ENCODE data around the gene PXMP2. TPM values are rescaled to one million over a fixed set of nuclear protein-coding genes. Genes with fewer than 3 reads are reported as not detected.

Gene PXMP2
- total RNA-seq, 4 donors from 2014 or later, result 25.7 to 57.6 (median 38.4) TPM

DNA sequence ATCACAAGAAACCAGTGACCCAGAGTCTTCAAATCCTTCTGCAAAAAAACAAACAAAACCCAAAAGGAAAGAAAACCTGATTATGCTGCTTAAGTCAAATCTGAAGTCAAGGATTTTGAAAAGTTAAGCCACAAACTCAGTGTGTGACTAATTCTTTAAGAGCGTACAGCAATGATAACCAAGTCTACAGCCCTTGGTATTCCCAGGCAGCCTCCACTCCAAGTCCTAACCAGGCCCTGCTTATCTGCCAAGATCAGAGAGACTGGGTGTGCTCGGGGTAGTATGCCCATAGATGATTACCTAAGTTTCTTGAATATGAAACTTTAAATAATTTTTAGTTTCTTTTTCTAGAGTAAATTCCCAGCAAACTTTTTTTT is 36.4 kb downstream of the PXMP2 start:
- H3K4me1 ChIP-seq, result no peaks in the 10 kb centered on the region
- intact Hi-C loops (cut with DNase I), result no loop called here
- H3K27me3 ChIP-seq, result no peaks in the 10 kb centered on the region
- no peak overlapping the region for H3K4me3 ChIP-seq (replicated peaks in 1 of 3)
- WGBS, 2 donors, result 94 to 98% methylated on average over 2 of the region's 2 CpGs
- H3K27ac ChIP-seq, result no peak overlapping the region
- no peak for DNase-seq
- H3K9me3 ChIP-seq, result no peaks in the 10 kb centered on the region
- peaks cover 69 to 70% of the 10 kb centered on the region in 2 donors for H3K36me3 ChIP-seq
- TF ChIP-seq POLR2A (IDR thresholded peaks at IDR 0.05), result no peak
- TF ChIP-seq, protein P1, sequence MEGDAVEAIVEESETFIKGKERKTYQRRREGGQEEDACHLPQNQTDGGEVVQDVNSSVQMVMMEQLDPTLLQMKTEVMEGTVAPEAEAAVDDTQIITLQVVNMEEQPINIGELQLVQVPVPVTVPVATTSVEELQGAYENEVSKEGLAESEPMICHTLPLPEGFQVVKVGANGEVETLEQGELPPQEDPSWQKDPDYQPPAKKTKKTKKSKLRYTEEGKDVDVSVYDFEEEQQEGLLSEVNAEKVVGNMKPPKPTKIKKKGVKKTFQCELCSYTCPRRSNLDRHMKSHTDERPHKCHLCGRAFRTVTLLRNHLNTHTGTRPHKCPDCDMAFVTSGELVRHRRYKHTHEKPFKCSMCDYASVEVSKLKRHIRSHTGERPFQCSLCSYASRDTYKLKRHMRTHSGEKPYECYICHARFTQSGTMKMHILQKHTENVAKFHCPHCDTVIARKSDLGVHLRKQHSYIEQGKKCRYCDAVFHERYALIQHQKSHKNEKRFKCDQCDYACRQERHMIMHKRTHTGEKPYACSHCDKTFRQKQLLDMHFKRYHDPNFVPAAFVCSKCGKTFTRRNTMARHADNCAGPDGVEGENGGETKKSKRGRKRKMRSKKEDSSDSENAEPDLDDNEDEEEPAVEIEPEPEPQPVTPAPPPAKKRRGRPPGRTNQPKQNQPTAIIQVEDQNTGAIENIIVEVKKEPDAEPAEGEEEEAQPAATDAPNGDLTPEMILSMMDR (IDR thresholded peaks at IDR 0.05), result no peak

DNA sequence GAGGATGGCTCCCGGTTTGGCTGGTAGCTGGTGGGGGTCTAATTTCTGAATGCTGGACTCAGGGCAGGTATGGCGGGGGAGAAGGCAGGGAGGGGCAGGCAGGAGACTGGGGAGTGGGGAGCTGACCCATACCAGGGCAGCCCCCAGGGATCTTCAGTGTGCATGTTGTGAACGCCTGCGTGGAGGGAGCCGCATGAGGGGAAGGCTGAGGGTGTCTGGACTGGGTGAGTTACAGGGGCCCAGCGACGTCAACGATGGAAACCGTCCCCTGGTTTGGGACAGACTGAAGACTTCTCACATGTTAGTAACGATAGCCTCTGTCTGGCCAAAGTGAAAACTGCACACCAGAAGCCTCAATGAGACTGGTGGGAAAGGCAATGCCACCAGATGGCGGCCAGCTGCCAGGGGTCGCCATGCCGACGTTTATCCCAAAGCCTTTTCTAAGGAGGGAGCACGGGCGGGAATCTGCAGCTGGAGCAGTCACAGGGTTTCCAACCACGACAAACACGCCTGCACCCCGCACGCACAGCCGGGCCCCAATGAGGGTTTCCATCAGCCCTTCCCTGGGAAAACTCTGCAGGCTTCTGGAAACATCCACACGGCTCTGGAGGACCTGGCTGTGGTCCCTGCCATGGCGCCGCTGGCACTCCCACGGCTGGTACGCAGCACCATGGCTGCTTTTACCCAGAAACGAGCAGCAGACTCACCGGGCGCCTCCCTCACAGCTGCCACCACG is 37.3 kb downstream of the PXMP2 start:
- Histone ChIP-seq H3K9me3 (no peaks in the 10 kb centered on the region), H3K4me3 (replicated peaks in 1 of 3) (no peak overlapping the region), H3K27ac (no peak overlapping the region), H3K4me1 (no peaks in the 10 kb centered on the region), H3K27me3 (no peaks in the 10 kb centered on the region), H3K36me3 (peaks cover 60% of the 10 kb centered on the region in 2 donors)
- WGBS, 2 donors, result 92 to 96% methylated on average over 25 to 29 of the region's 30 CpGs
- no peak for DNase-seq
- TF ChIP-seq, protein P1 (IDR thresholded peaks at IDR 0.05), result no peak
- no peak for TF ChIP-seq POLR2A (IDR thresholded peaks at IDR 0.05)
- intact Hi-C loops (cut with DNase I), result no loop called here

DNA sequence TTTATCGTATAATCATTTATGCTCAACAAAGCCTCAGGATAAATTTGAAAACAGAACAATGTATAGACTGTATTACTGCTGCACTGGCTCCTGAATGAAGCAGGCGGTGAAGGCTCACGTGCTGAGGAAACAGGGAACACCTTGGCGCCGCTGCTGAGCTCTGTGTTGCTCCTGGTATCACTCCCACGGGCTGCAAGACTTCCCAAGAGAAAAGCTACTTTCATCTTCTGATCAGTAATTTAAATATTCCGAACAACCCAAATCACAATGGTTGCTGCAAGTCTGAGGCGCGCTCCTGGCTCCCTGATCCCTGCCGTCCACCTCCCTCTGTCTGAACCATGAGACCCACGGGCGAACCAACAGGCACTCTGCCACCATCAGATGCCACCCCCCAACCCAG is 39.0 kb downstream of the PXMP2 start:
- intact Hi-C loops (cut with DNase I), result no loop called here
- H3K4me1 ChIP-seq, result no peaks in the 10 kb centered on the region
- 94% methylated on average over 12 of the region's 12 CpGs for WGBS, 2 donors
- H3K27ac ChIP-seq, result no peak overlapping the region
- H3K27me3 ChIP-seq, result no peaks in the 10 kb centered on the region
- DNase-seq, result no peak
- no peaks in the 10 kb centered on the region for H3K9me3 ChIP-seq
- H3K36me3 ChIP-seq, result peaks cover 62 to 63% of the 10 kb centered on the region in 2 donors
- H3K4me3 ChIP-seq (replicated peaks in 1 of 3), result no peak overlapping the region
- TF ChIP-seq, protein P1 (IDR thresholded peaks at IDR 0.05), result no peak
- no peak for TF ChIP-seq POLR2A (IDR thresholded peaks at IDR 0.05)

DNA sequence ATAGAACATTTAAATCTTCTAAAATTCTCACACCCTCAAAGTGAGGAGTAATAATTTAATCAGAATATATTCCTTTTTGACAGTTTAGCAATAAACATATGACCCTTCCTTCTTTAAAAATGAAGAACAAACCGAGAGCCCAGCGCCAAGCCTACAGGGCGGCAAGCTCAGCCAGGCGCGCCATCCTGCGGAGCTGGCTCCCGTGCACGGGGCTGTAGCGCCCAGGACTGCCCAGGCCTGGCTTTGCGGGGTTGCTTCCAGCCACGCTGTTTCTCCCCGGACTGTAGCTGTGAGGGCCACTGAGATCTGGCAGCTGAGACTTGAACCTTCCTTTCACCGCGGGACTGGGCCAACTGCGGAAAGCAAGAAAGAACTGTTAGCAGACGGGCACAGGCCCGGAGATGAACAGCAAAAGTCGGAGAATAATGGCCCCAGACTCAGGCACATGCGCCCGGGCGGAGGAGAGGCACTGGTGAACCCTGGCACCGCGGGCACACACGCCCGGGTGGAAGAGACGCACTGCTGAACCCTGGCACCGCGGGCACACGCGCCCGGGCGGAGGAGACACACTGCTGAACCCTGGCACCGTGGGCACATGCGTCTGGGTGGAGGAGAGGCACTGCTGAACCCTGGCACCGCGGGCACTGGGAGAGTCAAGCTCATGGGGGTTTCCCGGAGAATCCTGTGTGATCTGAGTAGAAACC is 39.9 kb downstream of the PXMP2 start:
- intact Hi-C loops (cut with DNase I), result no loop called here
- WGBS, 2 donors, result 91 to 94% methylated on average over 27 of the region's 37 CpGs
- H3K36me3 ChIP-seq, result peaks cover 67 to 69% of the 10 kb centered on the region in 2 donors
- no peak overlapping the region for H3K27ac ChIP-seq
- TF ChIP-seq, protein P1 (IDR thresholded peaks at IDR 0.05), result no peak
- no peak for TF ChIP-seq POLR2A (IDR thresholded peaks at IDR 0.05)
- DNase-seq, result no peak
- H3K9me3 ChIP-seq, result no peaks in the 10 kb centered on the region
- H3K4me3 ChIP-seq (replicated peaks in 1 of 3), result no peak overlapping the region
- H3K4me1 ChIP-seq, result no peaks in the 10 kb centered on the region
- H3K27me3 ChIP-seq, result no peaks in the 10 kb centered on the region

DNA sequence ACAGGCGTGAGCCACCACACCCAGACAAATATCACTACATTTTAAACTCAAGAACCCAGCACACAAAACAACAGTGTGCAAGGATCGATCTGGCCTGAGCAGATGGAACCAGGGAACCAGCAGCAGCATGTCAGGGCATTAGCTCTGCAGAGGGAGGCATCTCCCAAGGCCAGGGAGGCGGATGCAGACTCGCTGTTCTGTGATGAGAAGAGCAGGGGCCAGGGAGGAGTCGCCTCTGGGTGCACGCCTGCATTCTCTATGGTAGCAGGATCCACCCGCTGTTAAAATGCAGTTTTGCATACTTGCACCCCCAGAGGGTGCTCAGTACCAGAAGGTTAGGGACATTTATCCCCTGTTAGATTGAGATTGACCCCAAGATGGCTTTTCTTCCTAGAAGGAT is 41.1 kb downstream of the PXMP2 start:
- Histone ChIP-seq H3K4me3 (replicated peaks in 1 of 3) (no peak overlapping the region), H3K36me3 (peaks cover 65 to 72% of the 10 kb centered on the region in 2 donors), H3K27ac (no peak overlapping the region), H3K4me1 (no peaks in the 10 kb centered on the region), H3K9me3 (no peaks in the 10 kb centered on the region), H3K27me3 (no peaks in the 10 kb centered on the region)
- 96 to 98% methylated on average over 7 of the region's 7 CpGs for WGBS, 2 donors
- no peak for TF ChIP-seq POLR2A (IDR thresholded peaks at IDR 0.05)
- TF ChIP-seq, protein P1 (IDR thresholded peaks at IDR 0.05), result no peak
- intact Hi-C loops (cut with DNase I), result no loop called here
- no peak for DNase-seq

All from thyroid gland (tissue), 4 donors.